Inflammatory macrophage treated with lipopolysaccharide for 4 hours (primary cell): ENCODE measurements around the gene ANO6.
"Not testable (repeated sequence)": the region's sequence is repeated elsewhere in the genome, so short reads cannot be mapped to it uniquely, and the experiment has no call there.

Experiments used
- DNase-seq: peaks from one replicate; pipeline ENCODE4 v3.0.0-alpha.2; 2020

The ANO6 gene

DNA sequence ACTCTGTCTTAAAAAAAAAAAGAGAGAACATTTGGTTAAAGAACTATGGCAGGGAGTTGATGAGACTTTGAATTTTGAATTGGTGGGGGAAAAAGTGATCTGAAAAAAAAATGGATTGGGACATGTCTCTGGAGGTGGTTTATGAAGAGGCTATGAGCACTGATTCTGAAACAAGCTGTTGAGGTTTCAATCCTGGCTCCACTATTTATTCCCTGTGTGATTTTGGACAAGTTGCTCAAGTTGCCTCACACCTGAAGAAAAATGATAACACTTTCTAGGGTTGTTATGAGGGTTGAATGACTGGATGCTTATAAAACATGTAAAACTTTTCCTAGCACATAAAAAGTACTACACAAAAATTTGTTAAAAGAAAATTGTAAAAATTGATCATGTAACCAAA is 1.8 kb upstream of the ANO6 start:
- DNase-seq, result no peak

GRCh38 chr12:45214749-45215418 is 1.0 kb upstream of the ANO6 start:
- no peak for DNase-seq

DNA sequence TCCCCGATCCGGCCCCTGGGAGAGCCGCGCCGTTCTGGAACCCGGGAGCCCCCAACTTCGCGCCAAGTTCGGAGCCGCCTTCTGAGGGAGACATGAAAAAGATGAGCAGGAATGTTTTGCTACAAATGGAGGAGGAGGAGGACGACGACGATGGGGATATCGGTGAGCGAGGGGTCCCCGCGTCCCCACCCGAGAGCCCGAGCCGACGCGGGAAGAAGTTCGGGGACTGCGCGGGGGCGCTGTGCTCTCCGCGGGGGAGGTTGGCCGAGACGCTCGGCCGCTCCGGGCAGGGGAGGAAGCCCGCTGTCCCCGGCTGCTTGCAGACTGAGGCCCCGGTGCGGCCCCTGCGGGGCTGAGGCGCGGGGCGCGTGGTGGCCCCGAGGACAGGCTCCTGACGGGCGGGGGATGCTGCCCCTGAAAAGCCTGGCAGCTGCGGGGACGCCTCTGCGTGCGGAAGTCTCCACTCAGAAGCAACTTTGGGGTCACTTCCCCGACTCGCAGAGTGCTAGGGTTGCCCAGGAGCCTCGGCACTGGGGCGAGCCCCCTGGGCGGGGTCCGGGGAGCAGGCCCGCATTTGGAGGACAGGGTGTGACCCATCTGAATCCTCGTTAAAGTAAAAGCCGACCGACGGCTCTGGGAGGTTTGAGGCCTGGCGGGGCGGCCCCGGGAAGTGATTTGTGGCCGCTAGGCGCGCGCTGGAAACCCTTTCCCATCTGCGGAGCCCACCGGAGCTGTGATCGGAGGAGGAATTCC is 511 bp downstream of the ANO6 start:
- DNase-seq, result peak; percentile 53

DNA sequence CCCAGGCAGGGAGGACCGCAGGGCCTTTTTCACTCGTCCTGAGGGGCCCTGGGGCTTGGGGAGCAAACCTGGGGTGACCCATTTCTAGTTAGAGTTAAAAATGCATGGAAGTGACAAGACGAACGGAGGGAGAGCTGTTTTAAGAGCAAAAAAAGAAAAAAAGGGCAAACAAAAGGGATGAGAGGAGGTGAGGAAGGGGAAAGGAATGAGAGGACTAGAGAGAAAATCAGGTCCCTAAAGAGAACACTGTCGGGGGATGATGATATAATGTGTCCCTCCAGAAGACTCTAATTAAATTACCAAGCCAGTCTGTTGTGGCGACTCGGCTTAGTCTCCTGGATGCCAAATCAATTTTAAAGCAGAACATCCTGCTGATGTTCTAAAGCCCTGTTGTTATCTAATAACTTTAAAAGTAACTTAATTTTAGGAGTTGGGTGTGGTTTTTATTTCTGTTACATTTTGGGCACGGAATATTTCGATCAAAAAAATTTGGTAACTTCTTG is 1.1 kb downstream of the ANO6 start:
- DNase-seq, result no peak

DNA sequence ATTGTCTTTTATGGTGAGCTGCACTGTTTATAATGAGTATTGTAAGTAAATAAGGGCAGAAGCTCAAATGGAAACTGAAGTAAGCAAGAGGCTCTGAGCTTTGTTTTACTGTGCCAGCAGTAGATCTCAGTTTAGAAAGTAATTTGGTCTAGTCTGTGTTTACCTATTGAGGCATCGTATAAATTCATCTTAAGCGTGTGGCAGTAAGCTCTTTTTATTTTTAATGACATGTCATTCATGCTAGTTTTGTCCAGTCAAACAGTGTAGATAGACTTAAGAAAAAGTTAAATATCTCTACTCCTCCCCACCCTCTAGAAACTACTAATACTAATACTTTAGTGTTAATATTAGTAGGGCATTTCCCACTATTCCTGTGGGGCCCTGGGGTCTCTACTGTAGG is 2.0 kb downstream of the ANO6 start:
- DNase-seq, result no peak

DNA sequence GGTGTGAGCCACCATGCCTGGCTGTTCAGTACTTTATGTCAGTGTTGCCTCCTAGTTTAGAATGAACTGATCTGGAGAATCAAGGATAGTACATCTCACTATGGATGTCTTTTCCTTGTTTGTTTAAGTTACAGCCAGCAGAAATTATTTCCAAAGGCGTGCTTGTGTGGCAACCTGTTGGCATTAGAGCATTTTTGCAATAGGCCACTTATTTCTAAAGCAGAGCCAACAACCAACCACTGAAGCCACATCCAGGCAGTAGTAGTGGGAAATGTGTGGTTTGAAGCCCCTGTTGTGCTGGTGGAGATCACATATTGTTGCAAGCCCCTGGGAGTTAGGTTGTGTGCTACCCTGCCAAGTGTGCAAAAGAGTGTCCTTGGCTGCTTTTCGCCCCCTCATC is 3.7 kb downstream of the ANO6 start:
- DNase-seq, result no peak

DNA sequence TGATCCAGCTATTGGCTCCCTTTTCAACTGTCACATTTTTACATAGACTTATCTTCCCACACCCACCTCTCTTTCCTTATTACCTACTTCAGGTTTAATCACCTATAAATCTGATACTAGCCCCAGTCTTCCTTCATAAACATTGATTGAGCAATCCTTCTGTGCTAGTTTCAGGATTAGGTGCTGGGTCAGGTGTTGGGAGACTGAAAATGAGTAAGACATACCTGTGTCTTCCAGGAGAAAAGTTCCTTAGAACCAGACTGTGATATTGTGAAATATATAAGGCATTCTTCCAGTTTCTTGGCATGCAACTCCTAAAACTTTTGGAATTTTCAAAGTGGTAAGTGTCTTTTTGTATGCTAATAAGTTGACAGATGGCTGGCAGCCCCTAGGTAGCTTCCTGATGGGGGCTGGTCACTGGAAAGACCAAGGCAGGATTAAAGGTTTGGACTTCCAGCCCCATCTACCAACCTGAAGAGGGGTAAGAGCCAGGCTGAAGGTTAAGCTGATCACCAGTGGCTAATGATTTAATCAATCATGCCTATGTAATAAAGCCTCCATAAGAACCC is 4.6 kb downstream of the ANO6 start:
- DNase-seq, result no peak

GRCh38 chr12:45220969-45221368 is 5.1 kb downstream of the ANO6 start:
- DNase-seq, result no peak

GRCh38 chr12:45223868-45224267 is 8.0 kb downstream of the ANO6 start:
- no peak for DNase-seq

DNA sequence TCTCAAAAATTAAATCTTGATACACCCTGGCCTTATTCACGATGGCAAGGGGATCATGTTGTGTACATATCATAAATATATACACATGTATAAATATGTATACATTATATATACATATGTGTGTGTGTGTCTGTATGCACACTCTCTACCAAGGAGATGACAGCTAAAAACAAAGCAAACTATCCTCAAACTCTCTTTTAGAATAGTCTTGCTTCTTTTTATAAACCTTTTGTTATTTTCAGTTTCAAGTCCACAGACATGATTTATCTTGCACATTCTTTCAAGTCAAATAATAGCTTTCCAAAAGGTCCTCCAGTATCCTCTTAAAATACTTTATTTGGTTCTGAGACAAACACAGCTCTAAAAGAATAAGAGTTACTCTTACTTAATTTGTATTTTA is 8.4 kb downstream of the ANO6 start:
- DNase-seq, result no peak

- DNase-seq, result no peak
These were observed 10.1 kb downstream of the ANO6 start for GRCh38 chr12:45226021-45226420.

DNA sequence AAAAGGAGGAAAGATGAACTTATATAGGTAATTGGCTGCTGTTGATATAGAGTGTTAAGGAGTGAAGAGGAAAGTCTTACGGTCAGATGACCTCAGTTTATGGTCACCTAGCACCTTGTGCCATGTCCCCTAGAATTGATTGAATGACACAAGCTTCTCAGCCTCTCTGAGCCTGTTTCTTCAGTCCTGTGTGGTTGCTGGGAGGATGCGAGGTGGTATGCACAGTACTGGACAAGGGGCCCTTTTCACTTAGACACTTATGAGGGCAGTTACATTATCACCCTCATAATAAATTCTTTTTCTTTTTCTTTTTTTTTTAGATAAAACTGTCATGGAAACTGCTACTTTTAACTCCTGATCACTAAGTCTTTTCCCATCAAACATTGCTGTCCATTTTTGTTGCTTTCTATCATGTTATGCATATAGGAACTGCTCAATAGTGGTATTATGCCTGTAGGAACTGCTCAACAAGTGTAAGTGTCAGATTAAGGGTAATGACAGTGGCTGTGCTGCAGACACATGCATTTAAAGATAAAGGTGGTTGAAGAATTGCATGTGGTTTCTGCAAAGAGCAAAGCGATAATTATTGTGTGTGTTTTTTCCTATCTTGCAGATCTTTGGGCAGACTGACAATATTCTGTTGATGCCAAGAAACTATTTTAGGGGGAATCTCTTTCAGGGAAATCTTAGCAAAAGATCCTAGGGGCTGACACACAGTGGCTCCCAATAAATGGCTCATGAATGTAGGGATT is 11.6 kb downstream of the ANO6 start:
- DNase-seq, result no peak

DNA sequence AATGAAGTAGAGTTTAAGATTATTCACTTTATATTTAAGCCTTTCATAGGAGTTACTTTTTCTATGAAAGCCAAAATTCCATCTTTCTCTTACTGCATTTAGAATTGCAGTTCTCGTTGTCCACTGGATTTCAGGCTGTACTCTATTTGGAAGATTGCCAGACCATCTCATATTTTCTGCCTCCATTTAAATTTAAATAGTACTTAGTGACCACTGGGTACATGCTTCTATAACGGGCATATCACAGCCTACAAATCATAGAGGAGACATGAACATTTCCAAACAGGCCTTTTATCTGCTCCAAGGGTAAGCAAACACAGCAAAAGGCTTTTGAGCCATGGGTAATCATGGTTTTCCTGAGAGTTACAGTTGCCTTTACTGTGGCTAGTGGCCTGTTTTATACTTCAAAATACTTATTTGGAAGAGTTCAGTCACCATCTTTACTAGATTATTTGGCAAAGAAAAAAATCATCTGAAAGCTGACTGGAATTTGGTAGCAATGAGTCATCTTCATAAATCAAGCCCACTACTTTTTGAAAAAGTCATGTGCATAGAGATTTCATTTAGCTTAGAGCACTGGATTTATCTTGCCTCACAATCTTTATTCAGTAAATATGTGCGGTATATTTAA is 15.7 kb downstream of the ANO6 start:
- DNase-seq, result no peak

GRCh38 chr12:45232146-45232755 is 16.4 kb downstream of the ANO6 start:
- no peak for DNase-seq

DNA sequence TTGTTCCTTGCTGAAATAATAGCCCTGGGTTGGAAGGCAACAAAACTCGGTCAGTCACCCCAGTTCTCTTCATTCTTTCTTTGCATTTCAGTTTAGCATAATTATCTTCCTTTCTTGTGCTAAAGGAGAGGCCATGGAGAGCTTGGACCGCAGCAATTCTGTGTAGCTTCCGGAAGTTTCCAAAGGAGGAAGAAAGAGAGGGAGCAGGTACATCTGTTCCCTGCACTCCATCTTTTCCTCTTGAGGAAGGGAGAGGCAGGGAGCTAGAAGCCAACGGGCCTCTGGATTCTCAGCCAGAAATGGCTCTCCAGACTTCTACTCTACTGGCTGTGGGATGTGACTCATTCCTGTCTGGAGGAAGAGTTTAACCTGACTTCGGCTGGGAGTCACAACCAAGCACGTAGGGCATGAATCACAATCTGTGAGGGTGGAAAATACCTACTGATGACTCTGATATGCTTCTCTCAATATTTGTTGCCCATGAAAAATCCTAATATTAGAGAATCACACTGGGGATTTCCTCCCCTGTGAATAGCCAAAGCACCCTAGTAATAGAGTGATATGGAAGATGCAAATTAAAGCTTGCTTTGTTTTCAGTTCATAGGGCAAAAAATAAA is 17.0 kb downstream of the ANO6 start:
- peak; percentile 78 for DNase-seq

DNA sequence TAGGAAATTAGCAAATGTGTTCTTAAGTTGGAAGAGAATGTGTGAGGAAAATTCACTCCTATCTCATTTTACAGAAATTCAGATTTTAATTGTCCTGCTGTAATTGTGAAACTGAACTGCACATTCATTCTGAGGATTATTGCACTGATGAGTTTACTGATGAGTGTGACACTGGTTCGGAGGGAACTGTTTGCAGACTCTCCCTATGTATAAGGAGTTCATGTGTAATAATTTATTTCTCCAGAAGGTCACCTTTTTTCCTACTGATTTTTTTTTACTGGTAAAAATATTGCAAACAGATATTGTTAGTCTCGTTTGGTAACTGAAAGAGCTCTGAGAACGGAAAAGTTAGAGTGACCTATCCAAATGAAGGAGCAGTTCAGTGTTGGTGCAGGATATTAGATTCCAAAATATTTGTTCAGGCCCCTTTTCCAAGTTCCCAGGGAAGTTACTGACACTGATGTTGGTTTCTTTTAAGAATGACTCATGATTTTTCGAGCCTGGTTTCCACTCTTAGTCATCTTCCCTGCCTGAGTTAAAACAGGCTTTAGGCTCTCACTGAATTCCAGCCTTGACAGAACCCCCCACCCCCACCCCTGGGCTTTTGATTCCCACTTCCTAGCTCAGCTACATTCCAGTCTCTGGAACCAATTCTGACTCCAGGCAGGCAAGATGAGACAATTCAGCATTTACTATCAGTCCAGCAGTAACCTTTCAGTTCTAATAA is 18.4 kb downstream of the ANO6 start:
- DNase-seq, result peak; percentile 75

DNA sequence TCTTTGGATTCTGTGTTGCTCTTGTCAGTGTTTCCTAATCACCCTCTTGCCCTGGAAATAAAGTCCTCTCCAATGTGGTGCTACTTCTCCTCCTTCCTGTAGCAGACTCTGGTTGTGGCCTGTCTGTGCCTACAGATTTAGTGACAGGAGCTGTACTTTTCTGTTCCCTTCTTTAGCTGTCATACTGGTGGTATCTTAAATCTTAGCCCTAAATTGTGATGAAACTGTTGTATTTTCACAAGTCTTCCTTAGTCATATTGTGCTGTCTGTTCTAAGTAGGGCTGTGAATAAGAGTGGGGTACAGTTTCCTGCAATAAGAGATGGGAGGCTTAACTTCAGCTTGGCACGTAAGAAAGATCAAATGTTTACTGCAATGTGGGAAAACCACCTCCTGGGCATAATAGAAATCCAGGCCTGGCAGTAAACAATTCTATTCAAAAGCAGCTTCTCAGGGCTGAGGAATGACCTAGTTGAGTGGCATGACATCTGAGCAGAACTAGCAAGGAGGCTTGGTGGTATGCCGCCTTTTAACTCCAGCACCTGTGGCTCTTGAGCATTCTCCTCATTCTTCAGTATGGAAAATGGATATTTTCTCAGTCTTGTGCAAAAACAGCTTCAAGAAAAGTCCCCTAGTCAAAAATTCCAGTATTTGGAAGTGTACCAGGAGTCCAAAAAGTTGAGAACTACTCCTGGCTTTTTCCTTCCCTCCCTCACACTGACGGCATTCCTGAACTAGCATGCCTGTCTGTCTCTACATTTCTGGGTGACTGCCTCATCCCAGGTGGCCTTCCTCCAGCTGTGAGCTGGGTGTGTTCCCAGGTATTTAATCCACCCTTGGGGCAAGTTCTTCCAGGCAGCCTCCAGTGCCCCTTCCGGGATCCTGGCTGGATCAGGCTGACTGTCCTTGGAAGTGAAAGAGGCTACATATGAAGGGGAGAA is 19.5 kb downstream of the ANO6 start:
- DNase-seq, result peak; percentile 66

- DNase-seq, result not testable (repeated sequence)
These were observed 20.5 kb downstream of the ANO6 start for GRCh38 chr12:45236383-45236782.

DNA sequence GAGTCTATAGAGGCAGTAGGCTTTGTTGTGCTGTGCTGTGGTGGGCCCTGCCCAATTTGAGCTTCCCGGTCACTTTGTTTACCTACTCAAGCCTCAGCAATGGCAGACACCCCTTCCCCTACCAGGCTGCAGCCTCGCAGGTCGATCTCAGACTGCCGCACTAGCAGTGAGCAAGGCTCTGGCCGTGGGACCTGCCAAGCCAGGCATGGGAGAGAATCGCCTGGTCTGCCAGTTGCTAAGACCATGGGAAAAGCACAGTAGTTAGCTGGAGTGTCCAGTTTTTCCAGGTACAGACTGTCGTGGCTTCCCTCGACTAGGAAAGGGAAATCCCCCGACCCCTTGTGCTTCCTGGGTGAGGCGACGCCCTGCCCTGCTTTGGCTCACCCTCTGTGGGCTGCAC is 26.3 kb downstream of the ANO6 start:
- DNase-seq, result no peak

GRCh38 chr12:45243963-45244362 is 28.1 kb downstream of the ANO6 start:
- DNase-seq, result peak; percentile 16
